Measurements from ENCODE around the gene TMEM163.

TMEM163 gene

DNA sequence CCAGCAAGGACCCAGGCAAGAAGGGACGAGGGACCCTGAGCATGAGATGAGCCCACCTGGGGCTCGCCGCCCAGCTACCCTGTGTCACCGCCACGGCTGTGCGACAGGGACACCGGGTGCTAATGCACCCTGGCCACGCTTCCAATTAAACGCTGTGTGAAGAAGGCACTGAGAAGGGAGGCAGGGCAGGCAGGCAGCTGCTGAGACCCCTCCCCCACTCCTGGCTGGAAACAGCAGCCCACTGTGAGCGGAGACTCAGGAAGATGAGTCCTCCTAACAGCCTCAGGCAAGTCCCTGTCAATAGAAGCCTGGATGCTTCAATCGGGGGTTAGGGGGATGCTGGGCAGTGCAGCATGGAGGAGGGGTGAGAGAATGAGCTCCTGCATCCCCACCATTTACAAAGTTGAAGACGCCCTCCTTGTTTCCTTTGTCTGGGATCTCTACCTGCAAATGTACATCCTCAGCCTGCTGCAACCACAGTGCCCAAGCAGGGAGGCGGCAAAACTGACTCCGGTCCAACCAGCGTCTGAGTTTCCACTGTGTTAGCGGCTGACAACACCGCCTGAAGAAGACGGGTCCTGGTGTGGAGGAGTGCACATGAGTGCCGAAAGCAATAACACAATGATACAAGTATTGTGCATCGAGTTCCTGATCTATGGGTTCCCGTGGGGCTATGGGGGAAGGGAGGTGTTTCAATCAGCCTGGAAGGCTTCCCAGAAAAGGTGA is 12.8 kb downstream of the TMEM163 start:
- H3K14ac ChIP-seq (ENCODE audit: low read length), result no peak overlapping the region
- H3K9ac ChIP-seq (ENCODE audit: low read length), result no peak overlapping the region
- no peak overlapping the region for H2BK5ac ChIP-seq (ENCODE audit: low read depth, low read length, poor library complexity)
- peaks cover 2% of the 10 kb centered on the region for H3K9me3 ChIP-seq (ENCODE audit: insufficient read depth, low read depth, low read length)
- H3K18ac ChIP-seq (ENCODE audit: low read length), result no peak overlapping the region
- DNase-seq, result no peak
- H3K4ac ChIP-seq (ENCODE audit: low read depth, low read length), result no peak overlapping the region
- H3K27me3 ChIP-seq (ENCODE audit: insufficient read depth, low read length), result no peaks in the 10 kb centered on the region
- H3K23ac ChIP-seq (ENCODE audit: low read length), result no peak overlapping the region
- H4K12ac ChIP-seq (ENCODE audit: low read depth, low read length), result no peak overlapping the region
- peaks cover 2% of the 10 kb centered on the region for H3K79me1 ChIP-seq (ENCODE audit: low read length)
- no CpG with 5 or more reads among the region's 21 CpGs for WGBS (ENCODE audit: extremely low coverage, insufficient coverage, insufficient read length)
- no peak overlapping the region for H2AFZ ChIP-seq (ENCODE audit: insufficient read depth, low read length, poor library complexity)
- H3K4me3 ChIP-seq (ENCODE audit: low read depth, low read length), result no peak overlapping the region
- H4K8ac ChIP-seq (ENCODE audit: low read depth, low read length), result no peak overlapping the region
- no peak overlapping the region for H4K91ac ChIP-seq (ENCODE audit: low read depth, low read length)
- no peaks in the 10 kb centered on the region for H3K36me3 ChIP-seq (ENCODE audit: control insufficient read depth in 1 of 2, insufficient read depth in 2 of 2, low read length in 2 of 2)
- H3K27ac ChIP-seq (ENCODE audit: low read depth, low read length), result no peak overlapping the region
- no peak overlapping the region for H2BK12ac ChIP-seq (ENCODE audit: low read length)
- H2BK120ac ChIP-seq (ENCODE audit: insufficient read depth, low read length, poor library complexity), result no peak overlapping the region
- H2AK5ac ChIP-seq (ENCODE audit: low read length), result no peak overlapping the region
- no peaks in the 10 kb centered on the region for H3K79me2 ChIP-seq (ENCODE audit: control insufficient read depth, insufficient read depth, low read length, poor library complexity)
- no peak overlapping the region for H3K4me2 ChIP-seq (ENCODE audit: low read length)
- H3K4me1 ChIP-seq (ENCODE audit: control insufficient read depth in 1 of 2, insufficient read depth in 2 of 2, low read length in 2 of 2), result peaks cover 3 to 9% of the 10 kb centered on the region in 2 experiments

DNA sequence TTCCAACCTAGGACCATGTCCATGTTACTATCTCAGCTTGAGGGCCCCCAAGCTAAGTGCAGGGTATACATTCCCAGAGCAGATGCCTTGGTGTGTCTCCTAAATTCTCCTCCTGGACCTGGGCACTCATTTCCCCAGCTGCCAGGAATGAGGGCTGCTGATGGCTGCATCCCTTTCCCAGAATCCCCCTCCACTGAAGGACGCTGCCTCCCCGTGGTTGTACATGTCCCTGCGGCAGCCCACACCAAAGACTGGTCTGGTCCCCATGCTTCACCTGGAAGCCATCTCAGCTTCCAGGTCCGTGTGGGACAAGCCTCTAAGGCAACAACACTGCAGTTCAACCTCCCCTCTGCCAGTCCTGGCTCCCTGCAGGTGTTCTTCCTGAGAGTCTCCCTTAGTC is 14.6 kb downstream of the TMEM163 start:
- Histone ChIP-seq H3K9me3 (ENCODE audit: insufficient read depth, low read depth, low read length) (peaks cover 2% of the 10 kb centered on the region), H3K4me1 (ENCODE audit: control insufficient read depth in 1 of 2, insufficient read depth in 2 of 2, low read length in 2 of 2) (peaks cover 3 to 9% of the 10 kb centered on the region in 2 experiments), H2AK5ac (ENCODE audit: low read length) (no peak overlapping the region), H3K23ac (ENCODE audit: low read length) (no peak overlapping the region), H2AFZ (ENCODE audit: insufficient read depth, low read length, poor library complexity) (no peak overlapping the region), H3K27me3 (ENCODE audit: insufficient read depth, low read length) (no peaks in the 10 kb centered on the region), H3K27ac (ENCODE audit: low read depth, low read length) (no peak overlapping the region), H3K79me2 (ENCODE audit: control insufficient read depth, insufficient read depth, low read length, poor library complexity) (no peaks in the 10 kb centered on the region), H3K36me3 (ENCODE audit: control insufficient read depth in 1 of 2, insufficient read depth in 2 of 2, low read length in 2 of 2) (no peaks in the 10 kb centered on the region), H3K4ac (ENCODE audit: low read depth, low read length) (no peak overlapping the region), H3K9ac (ENCODE audit: low read length) (peak overlapping the region; percentile 30), H2BK5ac (ENCODE audit: low read depth, low read length, poor library complexity) (no peak overlapping the region), H3K79me1 (ENCODE audit: low read length) (peaks cover 2% of the 10 kb centered on the region), H3K18ac (ENCODE audit: low read length) (no peak overlapping the region), H2BK12ac (ENCODE audit: low read length) (no peak overlapping the region), H3K4me3 (ENCODE audit: low read depth, low read length) (peak overlapping the region; percentile 47), H4K12ac (ENCODE audit: low read depth, low read length) (no peak overlapping the region), H2BK120ac (ENCODE audit: insufficient read depth, low read length, poor library complexity) (no peak overlapping the region), H4K8ac (ENCODE audit: low read depth, low read length) (no peak overlapping the region), H3K4me2 (ENCODE audit: low read length) (no peak overlapping the region), H3K14ac (ENCODE audit: low read length) (no peak overlapping the region), H4K91ac (ENCODE audit: low read depth, low read length) (no peak overlapping the region)
- WGBS (ENCODE audit: extremely low coverage, insufficient coverage, insufficient read length), result no CpG with 5 or more reads among the region's 4 CpGs
- DNase-seq, result no peak

DNA sequence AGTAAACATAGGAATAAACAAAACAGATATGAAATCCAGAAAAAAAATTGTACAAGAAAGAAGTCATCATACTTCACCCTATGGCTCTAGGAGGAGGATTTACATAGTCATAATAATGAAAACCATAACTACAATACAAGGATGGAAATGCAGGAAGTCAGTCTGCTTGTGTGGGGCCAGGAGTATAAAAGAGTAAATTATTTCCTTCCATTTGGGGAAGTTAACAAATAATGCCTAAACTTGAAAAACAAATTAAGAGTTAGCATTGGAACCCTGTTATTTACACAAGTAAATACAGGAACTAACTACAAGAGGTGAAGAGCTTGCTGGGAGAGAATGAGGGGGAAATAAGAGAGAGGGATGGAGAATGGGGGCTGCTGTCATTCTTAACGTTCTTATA is 15.4 kb downstream of the TMEM163 start:
- no peak overlapping the region for H2AFZ ChIP-seq (ENCODE audit: insufficient read depth, low read length, poor library complexity)
- peaks cover 3 to 9% of the 10 kb centered on the region in 2 experiments for H3K4me1 ChIP-seq (ENCODE audit: control insufficient read depth in 1 of 2, insufficient read depth in 2 of 2, low read length in 2 of 2)
- no peaks in the 10 kb centered on the region for H3K36me3 ChIP-seq (ENCODE audit: control insufficient read depth in 1 of 2, insufficient read depth in 2 of 2, low read length in 2 of 2)
- H2AK5ac ChIP-seq (ENCODE audit: low read length), result no peak overlapping the region
- H2BK12ac ChIP-seq (ENCODE audit: low read length), result no peak overlapping the region
- no peak overlapping the region for H3K4ac ChIP-seq (ENCODE audit: low read depth, low read length)
- no peak overlapping the region for H4K91ac ChIP-seq (ENCODE audit: low read depth, low read length)
- DNase-seq, result no peak
- no peak overlapping the region for H2BK120ac ChIP-seq (ENCODE audit: insufficient read depth, low read length, poor library complexity)
- no peak overlapping the region for H3K27ac ChIP-seq (ENCODE audit: low read depth, low read length)
- H3K79me1 ChIP-seq (ENCODE audit: low read length), result peaks cover 2% of the 10 kb centered on the region
- H3K79me2 ChIP-seq (ENCODE audit: control insufficient read depth, insufficient read depth, low read length, poor library complexity), result no peaks in the 10 kb centered on the region
- H3K4me2 ChIP-seq (ENCODE audit: low read length), result no peak overlapping the region
- H3K9me3 ChIP-seq (ENCODE audit: insufficient read depth, low read depth, low read length), result peaks cover 2% of the 10 kb centered on the region
- no peak overlapping the region for H4K12ac ChIP-seq (ENCODE audit: low read depth, low read length)
- WGBS (ENCODE audit: extremely low coverage, insufficient coverage, insufficient read length), result no CpG with 5 or more reads among the region's 1 CpG
- H3K9ac ChIP-seq (ENCODE audit: low read length), result no peak overlapping the region
- H3K14ac ChIP-seq (ENCODE audit: low read length), result no peak overlapping the region
- H3K23ac ChIP-seq (ENCODE audit: low read length), result no peak overlapping the region
- no peaks in the 10 kb centered on the region for H3K27me3 ChIP-seq (ENCODE audit: insufficient read depth, low read length)
- no peak overlapping the region for H3K18ac ChIP-seq (ENCODE audit: low read length)
- no peak overlapping the region for H2BK5ac ChIP-seq (ENCODE audit: low read depth, low read length, poor library complexity)
- H4K8ac ChIP-seq (ENCODE audit: low read depth, low read length), result no peak overlapping the region
- H3K4me3 ChIP-seq (ENCODE audit: low read depth, low read length), result no peak overlapping the region

DNA sequence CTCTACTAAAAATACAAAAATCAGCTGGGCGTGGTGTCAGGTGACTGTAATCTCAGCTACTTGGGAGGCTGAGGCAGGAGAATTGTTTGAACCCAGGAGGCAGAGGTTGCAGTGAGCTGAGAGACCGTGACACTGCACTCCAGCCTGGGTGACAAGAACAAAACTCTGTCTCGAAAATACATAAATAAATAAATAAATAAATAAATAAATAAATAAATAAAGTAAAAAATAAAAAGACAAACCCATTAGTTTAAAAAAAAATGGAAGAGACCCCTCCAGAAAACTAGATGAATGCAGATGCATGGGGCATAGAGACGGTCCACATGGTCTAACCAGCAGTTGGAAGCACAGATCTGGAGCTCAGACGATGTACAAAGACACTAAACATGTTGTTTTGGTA is 18.1 kb downstream of the TMEM163 start:
- no peak overlapping the region for H4K12ac ChIP-seq (ENCODE audit: low read depth, low read length)
- no peak overlapping the region for H2BK120ac ChIP-seq (ENCODE audit: insufficient read depth, low read length, poor library complexity)
- no peak overlapping the region for H4K91ac ChIP-seq (ENCODE audit: low read depth, low read length)
- H3K23ac ChIP-seq (ENCODE audit: low read length), result no peak overlapping the region
- no peak overlapping the region for H2AK5ac ChIP-seq (ENCODE audit: low read length)
- H4K8ac ChIP-seq (ENCODE audit: low read depth, low read length), result no peak overlapping the region
- H2BK5ac ChIP-seq (ENCODE audit: low read depth, low read length, poor library complexity), result no peak overlapping the region
- WGBS (ENCODE audit: extremely low coverage, insufficient coverage, insufficient read length), result no CpG with 5 or more reads among the region's 5 CpGs
- no peak overlapping the region for H3K4ac ChIP-seq (ENCODE audit: low read depth, low read length)
- no peaks in the 10 kb centered on the region for H3K36me3 ChIP-seq (ENCODE audit: control insufficient read depth in 1 of 2, insufficient read depth in 2 of 2, low read length in 2 of 2)
- no peaks in the 10 kb centered on the region for H3K79me2 ChIP-seq (ENCODE audit: control insufficient read depth, insufficient read depth, low read length, poor library complexity)
- no peaks in the 10 kb centered on the region for H3K79me1 ChIP-seq (ENCODE audit: low read length)
- no peaks in the 10 kb centered on the region for H3K27me3 ChIP-seq (ENCODE audit: insufficient read depth, low read length)
- H3K9ac ChIP-seq (ENCODE audit: low read length), result no peak overlapping the region
- H3K4me3 ChIP-seq (ENCODE audit: low read depth, low read length), result no peak overlapping the region
- H2BK12ac ChIP-seq (ENCODE audit: low read length), result no peak overlapping the region
- no peak overlapping the region for H2AFZ ChIP-seq (ENCODE audit: insufficient read depth, low read length, poor library complexity)
- no peak overlapping the region for H3K18ac ChIP-seq (ENCODE audit: low read length)
- H3K4me2 ChIP-seq (ENCODE audit: low read length), result no peak overlapping the region
- H3K9me3 ChIP-seq (ENCODE audit: insufficient read depth, low read depth, low read length), result peaks cover 2% of the 10 kb centered on the region
- peaks cover 0 to under 1% of the 10 kb centered on the region in 2 experiments for H3K4me1 ChIP-seq (ENCODE audit: control insufficient read depth in 1 of 2, insufficient read depth in 2 of 2, low read length in 2 of 2)
- H3K14ac ChIP-seq (ENCODE audit: low read length), result no peak overlapping the region
- H3K27ac ChIP-seq (ENCODE audit: low read depth, low read length), result no peak overlapping the region
- DNase-seq, result no peak
